Measurements from ENCODE around the gene DLGAP1. TPM values are rescaled to one million over a fixed set of nuclear protein-coding genes. Genes with fewer than 3 reads are reported as not detected.
A peak's percentile ranks its signal among the peaks of the same experiment; 100 is the strongest.

The DLGAP1 gene
- total and polyA plus RNA-seq, 2 donors, result 0.24 to 0.41 TPM

- H3K4me3 ChIP-seq (ENCODE audit: low read length in 2 of 2), result no peak overlapping the region
- H3K4me1 ChIP-seq (ENCODE audit: control insufficient read depth in 2 of 2, insufficient read depth in 2 of 2, low read length in 2 of 2), result no peaks in the 10 kb centered on the region
- DNase-seq (ENCODE audit: low read depth in 6 of 9, low spot score in 9 of 9), result no peak
- no peaks in the 10 kb centered on the region for H3K36me3 ChIP-seq (ENCODE audit: control insufficient read depth in 2 of 2, insufficient read depth in 2 of 2, low read length in 1 of 2)
- H3K27me3 ChIP-seq (ENCODE audit: control insufficient read depth in 2 of 2, insufficient read depth in 1 of 2, low read length in 1 of 2), result no peaks in the 10 kb centered on the region
- no peak overlapping the region for H3K27ac ChIP-seq (ENCODE audit: low read depth in 1 of 2, low read length in 1 of 2)
- no peaks in the 10 kb centered on the region for H3K9me3 ChIP-seq (ENCODE audit: control insufficient read depth in 2 of 2, insufficient read depth in 1 of 2, low read length in 1 of 2)
- 38% methylated on average over 1 of the region's 1 CpG for WGBS
Measured at GRCh38 chr18:4108016-4108415, 347.1 kb downstream of the DLGAP1 start.

- no peaks in the 10 kb centered on the region for H3K36me3 ChIP-seq (ENCODE audit: control insufficient read depth in 2 of 2, insufficient read depth in 2 of 2, low read length in 1 of 2)
- DNase-seq (ENCODE audit: low read depth in 6 of 9, low spot score in 9 of 9), result no peak
- no peaks in the 10 kb centered on the region for H3K4me1 ChIP-seq (ENCODE audit: control insufficient read depth in 2 of 2, insufficient read depth in 2 of 2, low read length in 2 of 2)
- H3K4me3 ChIP-seq (ENCODE audit: low read length in 2 of 2), result no peak overlapping the region
- no peaks in the 10 kb centered on the region for H3K27me3 ChIP-seq (ENCODE audit: control insufficient read depth in 2 of 2, insufficient read depth in 1 of 2, low read length in 1 of 2)
- no peak overlapping the region for H3K27ac ChIP-seq (ENCODE audit: low read depth in 1 of 2, low read length in 1 of 2)
- WGBS, result 94% methylated on average over 12 of the region's 12 CpGs
- H3K9me3 ChIP-seq (ENCODE audit: control insufficient read depth in 2 of 2, insufficient read depth in 1 of 2, low read length in 1 of 2), result no peaks in the 10 kb centered on the region
Measured at GRCh38 chr18:4107049-4107467, 348.0 kb downstream of the DLGAP1 start.

GRCh38 chr18:4106407-4107033, 348.6 kb downstream of the DLGAP1 start:
- Histone ChIP-seq H3K4me3 (ENCODE audit: low read length in 2 of 2) (no peak overlapping the region), H3K27me3 (ENCODE audit: control insufficient read depth in 2 of 2, insufficient read depth in 1 of 2, low read length in 1 of 2) (no peaks in the 10 kb centered on the region), H3K36me3 (ENCODE audit: control insufficient read depth in 2 of 2, insufficient read depth in 2 of 2, low read length in 1 of 2) (no peaks in the 10 kb centered on the region), H3K27ac (ENCODE audit: low read depth in 1 of 2, low read length in 1 of 2) (no peak overlapping the region), H3K9me3 (ENCODE audit: control insufficient read depth in 2 of 2, insufficient read depth in 1 of 2, low read length in 1 of 2) (no peaks in the 10 kb centered on the region), H3K4me1 (ENCODE audit: control insufficient read depth in 2 of 2, insufficient read depth in 2 of 2, low read length in 2 of 2) (no peaks in the 10 kb centered on the region)
- DNase-seq (ENCODE audit: low read depth in 6 of 9, low spot score in 9 of 9), result peak in 7 of 9 donors; percentile 9 to 55 (median 43)
- 58% methylated on average over 13 of the region's 13 CpGs for WGBS

- Histone ChIP-seq H3K4me1 (ENCODE audit: control insufficient read depth in 2 of 2, insufficient read depth in 2 of 2, low read length in 2 of 2) (no peaks in the 10 kb centered on the region), H3K9me3 (ENCODE audit: control insufficient read depth in 2 of 2, insufficient read depth in 1 of 2, low read length in 1 of 2) (no peaks in the 10 kb centered on the region), H3K36me3 (ENCODE audit: control insufficient read depth in 2 of 2, insufficient read depth in 2 of 2, low read length in 1 of 2) (no peaks in the 10 kb centered on the region), H3K4me3 (ENCODE audit: low read length in 2 of 2) (no peak overlapping the region), H3K27me3 (ENCODE audit: control insufficient read depth in 2 of 2, insufficient read depth in 1 of 2, low read length in 1 of 2) (no peaks in the 10 kb centered on the region), H3K27ac (ENCODE audit: low read depth in 1 of 2, low read length in 1 of 2) (no peak overlapping the region)
- 98% methylated on average over 1 of the region's 1 CpG for WGBS
- no peak for DNase-seq (ENCODE audit: low read depth in 6 of 9, low spot score in 9 of 9)
Measured at GRCh38 chr18:4102901-4103300, 352.2 kb downstream of the DLGAP1 start.

GRCh38 chr18:4101009-4101408, 354.1 kb downstream of the DLGAP1 start:
- H3K9me3 ChIP-seq (ENCODE audit: control insufficient read depth in 2 of 2, insufficient read depth in 1 of 2, low read length in 1 of 2), result no peaks in the 10 kb centered on the region
- H3K27ac ChIP-seq (ENCODE audit: low read depth in 1 of 2, low read length in 1 of 2), result no peak overlapping the region
- H3K27me3 ChIP-seq (ENCODE audit: control insufficient read depth in 2 of 2, insufficient read depth in 1 of 2, low read length in 1 of 2), result no peaks in the 10 kb centered on the region
- H3K4me3 ChIP-seq (ENCODE audit: low read length in 2 of 2), result no peak overlapping the region
- no peaks in the 10 kb centered on the region for H3K4me1 ChIP-seq (ENCODE audit: control insufficient read depth in 2 of 2, insufficient read depth in 2 of 2, low read length in 2 of 2)
- 95% methylated on average over 5 of the region's 5 CpGs for WGBS
- DNase-seq (ENCODE audit: low read depth in 6 of 9, low spot score in 9 of 9), result no peak
- no peaks in the 10 kb centered on the region for H3K36me3 ChIP-seq (ENCODE audit: control insufficient read depth in 2 of 2, insufficient read depth in 2 of 2, low read length in 1 of 2)

- Histone ChIP-seq H3K36me3 (ENCODE audit: control insufficient read depth in 2 of 2, insufficient read depth in 2 of 2, low read length in 1 of 2) (no peaks in the 10 kb centered on the region), H3K27me3 (ENCODE audit: control insufficient read depth in 2 of 2, insufficient read depth in 1 of 2, low read length in 1 of 2) (no peaks in the 10 kb centered on the region), H3K4me3 (ENCODE audit: low read length in 2 of 2) (no peak overlapping the region), H3K4me1 (ENCODE audit: control insufficient read depth in 2 of 2, insufficient read depth in 2 of 2, low read length in 2 of 2) (no peaks in the 10 kb centered on the region), H3K9me3 (ENCODE audit: control insufficient read depth in 2 of 2, insufficient read depth in 1 of 2, low read length in 1 of 2) (no peaks in the 10 kb centered on the region), H3K27ac (ENCODE audit: low read depth in 1 of 2, low read length in 1 of 2) (no peak overlapping the region)
- 87% methylated on average over 4 of the region's 4 CpGs for WGBS
- no peak for DNase-seq (ENCODE audit: low read depth in 6 of 9, low spot score in 9 of 9)
Measured at GRCh38 chr18:4096486-4096885, 358.6 kb downstream of the DLGAP1 start.

GRCh38 chr18:4093676-4094075, 361.4 kb downstream of the DLGAP1 start:
- Histone ChIP-seq H3K4me1 (ENCODE audit: control insufficient read depth in 2 of 2, insufficient read depth in 2 of 2, low read length in 2 of 2) (no peaks in the 10 kb centered on the region), H3K27ac (ENCODE audit: low read depth in 1 of 2, low read length in 1 of 2) (no peak overlapping the region), H3K4me3 (ENCODE audit: low read length in 2 of 2) (no peak overlapping the region), H3K36me3 (ENCODE audit: control insufficient read depth in 2 of 2, insufficient read depth in 2 of 2, low read length in 1 of 2) (no peaks in the 10 kb centered on the region), H3K27me3 (ENCODE audit: control insufficient read depth in 2 of 2, insufficient read depth in 1 of 2, low read length in 1 of 2) (no peaks in the 10 kb centered on the region), H3K9me3 (ENCODE audit: control insufficient read depth in 2 of 2, insufficient read depth in 1 of 2, low read length in 1 of 2) (no peaks in the 10 kb centered on the region)
- 18% methylated on average over 2 of the region's 2 CpGs for WGBS
- no peak for DNase-seq (ENCODE audit: low read depth in 6 of 9, low spot score in 9 of 9)

- H3K4me3 ChIP-seq (ENCODE audit: low read length in 2 of 2), result no peak overlapping the region
- H3K27ac ChIP-seq (ENCODE audit: low read depth in 1 of 2, low read length in 1 of 2), result no peak overlapping the region
- 76% methylated on average over 3 of the region's 3 CpGs for WGBS
- DNase-seq (ENCODE audit: low read depth in 6 of 9, low spot score in 9 of 9), result no peak
- H3K9me3 ChIP-seq (ENCODE audit: control insufficient read depth in 2 of 2, insufficient read depth in 1 of 2, low read length in 1 of 2), result no peaks in the 10 kb centered on the region
- no peaks in the 10 kb centered on the region for H3K4me1 ChIP-seq (ENCODE audit: control insufficient read depth in 2 of 2, insufficient read depth in 2 of 2, low read length in 2 of 2)
- H3K36me3 ChIP-seq (ENCODE audit: control insufficient read depth in 2 of 2, insufficient read depth in 2 of 2, low read length in 1 of 2), result no peaks in the 10 kb centered on the region
- no peaks in the 10 kb centered on the region for H3K27me3 ChIP-seq (ENCODE audit: control insufficient read depth in 2 of 2, insufficient read depth in 1 of 2, low read length in 1 of 2)
Measured at GRCh38 chr18:4084382-4084900, 370.7 kb downstream of the DLGAP1 start.

- Histone ChIP-seq H3K36me3 (ENCODE audit: control insufficient read depth in 2 of 2, insufficient read depth in 2 of 2, low read length in 1 of 2) (no peaks in the 10 kb centered on the region), H3K27me3 (ENCODE audit: control insufficient read depth in 2 of 2, insufficient read depth in 1 of 2, low read length in 1 of 2) (no peaks in the 10 kb centered on the region), H3K9me3 (ENCODE audit: control insufficient read depth in 2 of 2, insufficient read depth in 1 of 2, low read length in 1 of 2) (no peaks in the 10 kb centered on the region), H3K4me1 (ENCODE audit: control insufficient read depth in 2 of 2, insufficient read depth in 2 of 2, low read length in 2 of 2) (no peaks in the 10 kb centered on the region), H3K27ac (ENCODE audit: low read depth in 1 of 2, low read length in 1 of 2) (no peak overlapping the region), H3K4me3 (ENCODE audit: low read length in 2 of 2) (no peak overlapping the region)
- WGBS, result 92% methylated on average over 4 of the region's 4 CpGs
- DNase-seq (ENCODE audit: low read depth in 6 of 9, low spot score in 9 of 9), result no peak
Measured at GRCh38 chr18:4078246-4078645, 376.9 kb downstream of the DLGAP1 start.

Measured in thymus (tissue), 11 donors.